ENCODE results near the gene ADISSP.
A peak's percentile ranks its signal among the peaks of the same experiment; 100 is the strongest.

ADISSP gene

DNA sequence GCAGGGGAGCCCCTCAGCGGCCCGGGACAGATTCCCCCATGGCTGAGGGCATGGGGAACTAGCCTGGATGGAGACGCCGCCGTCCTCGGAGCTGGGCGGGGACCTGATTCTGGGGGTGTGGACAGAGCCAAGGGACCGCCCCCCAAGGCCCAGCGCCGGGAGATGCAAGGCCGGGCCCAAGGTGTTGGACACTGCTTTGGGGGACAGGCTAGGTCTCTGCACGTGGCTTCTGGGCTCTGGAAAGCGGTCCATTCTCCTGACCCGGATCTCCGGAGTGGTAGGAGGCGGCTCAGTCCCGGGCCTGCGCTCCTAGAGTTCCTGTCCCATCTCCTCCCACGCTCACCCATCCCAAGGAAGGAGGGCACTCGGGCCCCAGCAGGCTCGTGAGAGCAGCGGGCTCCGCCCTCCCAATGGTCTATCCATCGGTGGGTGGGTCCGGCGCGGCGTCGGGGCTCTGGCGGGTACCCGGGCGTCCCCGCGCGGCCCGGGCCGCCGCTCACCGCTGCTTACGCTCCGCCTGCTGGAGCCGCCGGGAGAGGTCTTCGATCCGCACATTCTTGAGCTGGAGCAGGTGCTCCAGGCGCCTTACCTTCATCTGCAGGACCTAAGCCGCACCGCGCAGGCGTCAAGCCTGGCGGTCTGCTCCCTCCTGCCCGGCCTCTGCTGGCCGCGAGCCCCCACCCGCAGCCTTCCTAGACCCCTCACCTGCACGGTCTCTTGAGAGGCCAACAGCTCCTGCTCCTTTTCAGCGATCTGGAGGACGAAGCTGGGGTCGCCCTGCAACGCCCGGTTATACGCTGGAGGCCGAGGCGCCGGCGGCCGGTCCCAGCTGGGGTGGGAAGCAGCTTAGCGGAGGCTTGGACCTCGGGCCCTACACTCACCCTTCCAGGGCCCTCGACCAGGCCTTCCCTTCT lies 10.4 kb upstream of the ADISSP start:
- peak overlapping the region; percentile 58 for H3K4me3 ChIP-seq (ENCODE audit: low read depth, low read length)
- TF ChIP-seq CTCF (IDR thresholded peaks at IDR 0.05; ENCODE audit: insufficient read depth, low read length, missing control alignments) = peak; percentile 3
- ChIA-PET POLR2A (interaction anchor here (2.9 kb wide), 1 partner anchor 10 kb away, joined by 28 read pairs; the partner anchor contains the start of gene ADISSP), CTCF (interaction anchor here (0.6 to 4.7 kb wide), 18 partner anchors 8 to 723 kb away, joined by 3 to 38 read pairs (median 4); partner anchors contain the start of genes ADISSP, AP5S1 and CENPB)
- no peak for DNase-seq (ENCODE audit: low read depth, low spot score)

GRCh38 chr20:3777381-3777715 lies 9.8 kb upstream of the ADISSP start:
- ChIA-PET CTCF (interaction anchor here (0.8 to 4.7 kb wide), 9 partner anchors 8 to 100 kb away, joined by 3 to 38 read pairs (median 5); partner anchors contain the start of genes ADISSP, AP5S1 and CENPB), POLR2A (interaction anchor here (2.9 kb wide), 1 partner anchor 9 kb away, joined by 28 read pairs; the partner anchor contains the start of gene ADISSP)
- DNase-seq (ENCODE audit: low read depth, low spot score) = no peak
- H3K4me3 ChIP-seq (ENCODE audit: low read depth, low read length) = peak overlapping the region; percentile 58
- no peak for TF ChIP-seq CTCF (IDR thresholded peaks at IDR 0.05; ENCODE audit: insufficient read depth, low read length, missing control alignments)

DNA sequence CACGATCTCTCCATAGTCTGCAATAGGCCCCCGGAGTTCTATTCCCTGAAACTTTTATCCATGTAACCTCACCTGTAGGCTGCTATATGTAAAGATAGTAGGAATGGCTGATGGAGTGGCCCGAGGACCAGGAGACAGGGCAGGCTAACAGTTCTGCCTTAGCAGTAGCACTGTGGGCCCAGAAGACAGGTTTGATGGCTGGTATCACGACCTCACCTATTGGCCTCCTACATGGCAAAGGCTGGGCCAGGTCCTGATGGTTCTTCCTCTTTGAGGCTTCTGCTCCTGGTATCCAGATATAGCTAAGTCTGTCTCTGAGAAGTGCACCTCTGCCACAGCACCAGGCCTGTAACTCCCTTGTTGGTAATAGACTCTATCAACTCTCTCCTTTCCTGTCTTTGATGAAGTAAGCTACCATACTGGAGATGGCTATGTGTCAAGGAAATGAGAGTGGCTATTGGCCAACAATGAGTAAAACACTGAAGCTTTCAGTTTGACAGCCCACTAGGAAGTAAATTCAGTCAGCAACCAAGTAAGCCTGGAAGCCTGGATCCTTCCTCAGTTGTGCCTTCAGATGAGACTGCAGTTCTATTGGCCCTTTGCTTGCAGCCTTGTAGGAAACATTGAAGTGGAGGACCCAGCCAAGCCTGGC lies 8.0 kb upstream of the ADISSP start:
- ChIA-PET POLR2A (no interaction called here), CTCF (interaction anchor here (1.0 to 4.7 kb wide), 3 partner anchors 23 to 98 kb away, joined by 3 to 27 read pairs (median 24); no protein-coding TSS in a partner anchor)
- TF ChIP-seq CTCF (IDR thresholded peaks at IDR 0.05; ENCODE audit: insufficient read depth, low read length, missing control alignments) = no peak
- no peak overlapping the region for H3K4me3 ChIP-seq (ENCODE audit: low read depth, low read length)
- DNase-seq (ENCODE audit: low read depth, low spot score) = no peak

GRCh38 chr20:3771552-3772058 lies 4.1 kb upstream of the ADISSP start:
- H3K4me3 ChIP-seq (ENCODE audit: low read depth, low read length) = no peak overlapping the region
- CTCF ChIA-PET = interaction anchor here (1.0 to 1.8 kb wide), 5 partner anchors 8 to 83 kb away, joined by 3 to 6 read pairs (median 4); partner anchors contain the start of genes AP5S1 and SPEF1
- POLR2A ChIA-PET = no interaction called here
- no peak for DNase-seq (ENCODE audit: low read depth, low spot score)
- no peak for TF ChIP-seq CTCF (IDR thresholded peaks at IDR 0.05; ENCODE audit: insufficient read depth, low read length, missing control alignments)

DNA sequence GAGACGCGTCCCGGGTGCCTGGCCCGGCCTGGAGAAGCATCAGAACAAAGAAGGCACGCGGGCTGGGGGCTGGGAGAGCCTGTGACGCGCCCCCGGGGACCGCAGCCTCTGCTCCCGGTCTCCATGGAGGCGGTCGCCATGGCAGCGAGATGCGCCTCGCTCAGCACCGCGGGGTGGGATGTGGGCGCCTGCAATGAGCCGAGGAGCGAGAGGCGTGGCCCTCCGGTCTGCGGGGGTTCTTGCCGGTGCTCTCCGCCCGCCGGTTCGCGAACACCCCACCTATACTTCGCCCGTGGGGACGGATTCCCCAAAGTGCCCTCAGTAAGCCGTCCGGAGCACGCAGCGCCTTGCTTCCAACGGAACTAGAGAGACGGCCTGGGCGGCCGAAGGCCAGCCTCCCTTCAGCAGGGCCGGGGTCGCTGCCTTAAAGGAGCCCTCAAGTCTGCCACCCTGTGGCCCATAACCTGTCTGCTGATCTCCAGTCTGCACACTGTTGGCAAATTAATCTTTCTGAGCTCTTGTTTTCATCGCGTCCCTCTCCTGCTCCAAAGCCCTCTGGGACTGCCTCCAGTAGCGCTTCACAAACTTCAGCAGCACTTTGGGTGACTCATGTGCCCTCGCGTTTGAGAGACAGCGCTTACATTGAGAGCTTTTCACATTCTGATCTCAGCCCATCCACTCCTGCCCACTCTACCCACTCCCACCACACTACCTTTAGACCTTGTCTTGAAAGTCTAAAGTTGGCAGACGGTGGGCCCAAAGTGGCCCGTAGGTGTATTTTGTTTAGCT lies 983 bp upstream of the ADISSP start:
- CTCF ChIA-PET = interaction anchor here (0.6 to 6.8 kb wide), 20 partner anchors 10 to 322 kb away, joined by 3 to 89 read pairs (median 5); partner anchors contain the start of genes ADAM33, AP5S1, CDC25B and CENPB
- POLR2A ChIA-PET = interaction anchor here (0.5 to 2.4 kb wide), 8 partner anchors 9 to 92 kb away, joined by 3 to 28 read pairs (median 4); partner anchors contain the start of genes CENPB and SPEF1
- peak overlapping the region; percentile 87 for H3K4me3 ChIP-seq (ENCODE audit: low read depth, low read length)
- TF ChIP-seq CTCF (IDR thresholded peaks at IDR 0.05; ENCODE audit: insufficient read depth, low read length, missing control alignments) = peak; percentile 40
- DNase-seq (ENCODE audit: low read depth, low spot score) = peak; percentile 19

Data from AG04449 (cell line).